GM12874 (cell line): ENCODE results near the gene IQGAP3.

ENCODE experiments used
- TF ChIP-seq, protein P1 (sequence below): IDR thresholded peaks from 2 replicates; pipeline ENCODE4 v1.5.1; 2011; ENCODE audit warnings: low read depth, mild to moderate bottlenecking, control low read depth, low read length, moderate library complexity; ENCODE audit not compliant: insufficient read depth

IQGAP3 gene

DNA sequence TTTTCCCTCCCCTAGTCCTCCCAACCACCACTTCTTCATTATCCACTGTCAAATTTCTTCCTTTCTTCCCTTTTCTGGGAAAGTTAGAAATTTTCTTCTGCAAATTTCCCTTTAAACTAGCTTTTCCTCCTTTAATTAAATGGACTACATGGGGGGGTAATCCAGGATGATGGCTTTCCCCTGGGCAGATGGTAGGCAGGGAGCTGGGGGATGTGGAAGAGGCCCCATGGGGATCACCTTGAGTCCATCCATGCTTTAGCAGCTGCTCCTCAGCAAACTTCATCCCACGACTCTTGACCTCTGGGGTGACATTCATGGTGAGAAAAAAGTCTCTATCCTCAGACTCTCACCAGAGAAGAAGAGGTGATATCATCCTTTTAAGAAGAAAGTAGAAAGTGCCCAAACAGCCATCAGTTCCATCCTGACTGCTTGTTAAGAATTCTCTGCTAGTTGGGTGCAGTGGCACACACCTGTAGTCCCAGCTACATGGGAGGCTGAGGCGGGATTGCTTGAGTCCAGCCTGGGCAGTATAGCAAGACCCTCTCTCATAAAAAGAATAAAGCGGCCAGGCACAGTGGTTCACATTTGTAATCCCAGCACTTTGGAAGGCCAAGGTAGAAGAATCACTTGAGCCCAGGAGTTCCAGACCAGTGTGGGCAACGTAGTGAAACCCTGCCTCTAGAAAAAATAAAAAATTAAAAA lies 26.5 kb upstream of the IQGAP3 start:
- TF ChIP-seq, protein P1, sequence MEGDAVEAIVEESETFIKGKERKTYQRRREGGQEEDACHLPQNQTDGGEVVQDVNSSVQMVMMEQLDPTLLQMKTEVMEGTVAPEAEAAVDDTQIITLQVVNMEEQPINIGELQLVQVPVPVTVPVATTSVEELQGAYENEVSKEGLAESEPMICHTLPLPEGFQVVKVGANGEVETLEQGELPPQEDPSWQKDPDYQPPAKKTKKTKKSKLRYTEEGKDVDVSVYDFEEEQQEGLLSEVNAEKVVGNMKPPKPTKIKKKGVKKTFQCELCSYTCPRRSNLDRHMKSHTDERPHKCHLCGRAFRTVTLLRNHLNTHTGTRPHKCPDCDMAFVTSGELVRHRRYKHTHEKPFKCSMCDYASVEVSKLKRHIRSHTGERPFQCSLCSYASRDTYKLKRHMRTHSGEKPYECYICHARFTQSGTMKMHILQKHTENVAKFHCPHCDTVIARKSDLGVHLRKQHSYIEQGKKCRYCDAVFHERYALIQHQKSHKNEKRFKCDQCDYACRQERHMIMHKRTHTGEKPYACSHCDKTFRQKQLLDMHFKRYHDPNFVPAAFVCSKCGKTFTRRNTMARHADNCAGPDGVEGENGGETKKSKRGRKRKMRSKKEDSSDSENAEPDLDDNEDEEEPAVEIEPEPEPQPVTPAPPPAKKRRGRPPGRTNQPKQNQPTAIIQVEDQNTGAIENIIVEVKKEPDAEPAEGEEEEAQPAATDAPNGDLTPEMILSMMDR, result no peak

DNA sequence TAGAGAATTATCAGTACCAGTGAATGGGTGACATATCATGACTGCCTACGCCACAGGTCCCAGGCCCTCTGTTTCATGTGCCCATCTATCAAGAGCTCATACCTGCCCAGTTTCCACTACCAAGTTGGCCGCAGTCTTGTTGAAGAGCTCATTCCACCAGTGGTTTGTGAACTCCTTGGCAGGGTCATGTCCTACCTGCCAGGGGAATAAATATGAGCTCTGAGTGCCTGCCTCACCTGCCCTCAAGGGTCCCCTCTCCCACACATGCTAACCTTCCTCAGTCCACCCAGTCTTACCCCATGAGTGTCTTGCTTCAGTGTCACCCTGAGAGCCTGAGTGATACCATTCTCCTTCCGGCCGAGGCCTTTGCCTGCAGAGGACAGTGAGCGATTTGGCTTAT lies 25.8 kb upstream of the IQGAP3 start:
- TF ChIP-seq, protein P1, result no peak

DNA sequence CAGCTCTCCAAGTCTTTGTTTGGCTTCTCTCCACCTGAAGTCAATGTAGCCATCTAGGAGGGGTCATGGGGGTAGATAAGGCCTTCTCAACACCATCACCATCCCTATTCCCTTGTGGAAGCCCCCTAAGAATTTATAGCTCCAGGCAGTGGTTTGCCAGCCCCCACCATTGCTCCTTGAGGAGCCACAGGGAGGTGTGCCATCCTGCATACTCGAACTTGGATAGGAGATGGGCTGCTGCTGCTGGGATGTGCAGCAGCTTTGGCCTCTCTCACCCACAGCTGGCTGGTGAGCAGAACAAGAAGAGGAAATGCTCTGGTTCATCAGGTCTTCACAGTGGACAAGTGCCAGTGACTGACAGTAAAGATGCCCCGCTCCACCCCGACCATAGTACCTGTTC lies 24.1 kb upstream of the IQGAP3 start:
- TF ChIP-seq, protein P1, result no peak

GRCh38 chr1:156595016-156595415 lies 22.7 kb upstream of the IQGAP3 start:
- TF ChIP-seq, protein P1, result no peak

DNA sequence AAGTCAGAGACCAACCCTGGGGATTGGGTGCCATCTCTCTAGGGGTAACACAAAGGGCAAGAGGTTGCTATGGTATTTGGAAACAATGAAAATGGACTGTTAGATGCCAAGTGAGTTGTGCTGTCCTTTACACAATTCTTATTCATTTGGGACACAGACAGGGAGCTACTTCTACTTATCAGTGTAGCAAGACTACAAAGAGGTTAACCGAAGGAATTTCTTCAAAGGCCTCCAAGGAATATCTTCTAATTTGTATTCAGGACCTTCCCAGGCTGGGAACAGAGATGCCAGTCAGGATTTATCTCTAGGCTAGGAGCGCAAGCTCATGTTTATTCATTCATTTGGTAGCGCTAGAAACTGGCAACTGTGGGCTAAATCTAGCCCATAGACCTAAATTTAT lies 21.8 kb upstream of the IQGAP3 start:
- TF ChIP-seq, protein P1, result no peak

DNA sequence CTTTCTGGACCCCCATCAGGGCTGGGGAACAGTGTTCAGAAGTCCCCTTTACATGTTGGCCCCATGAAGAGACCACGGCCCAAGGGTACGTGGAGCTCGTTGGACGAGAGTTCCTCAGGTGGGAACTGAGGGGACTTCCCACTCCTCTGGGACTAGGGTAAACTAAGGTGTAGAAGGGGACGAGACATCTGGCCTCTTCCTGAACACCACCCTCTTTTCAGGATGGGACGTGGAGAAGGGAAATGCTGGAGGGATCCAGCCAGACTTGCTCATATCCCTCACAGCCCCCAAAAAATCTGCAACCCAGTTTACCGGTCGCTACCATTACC lies 21.3 kb upstream of the IQGAP3 start:
- TF ChIP-seq, protein P1, result no peak

DNA sequence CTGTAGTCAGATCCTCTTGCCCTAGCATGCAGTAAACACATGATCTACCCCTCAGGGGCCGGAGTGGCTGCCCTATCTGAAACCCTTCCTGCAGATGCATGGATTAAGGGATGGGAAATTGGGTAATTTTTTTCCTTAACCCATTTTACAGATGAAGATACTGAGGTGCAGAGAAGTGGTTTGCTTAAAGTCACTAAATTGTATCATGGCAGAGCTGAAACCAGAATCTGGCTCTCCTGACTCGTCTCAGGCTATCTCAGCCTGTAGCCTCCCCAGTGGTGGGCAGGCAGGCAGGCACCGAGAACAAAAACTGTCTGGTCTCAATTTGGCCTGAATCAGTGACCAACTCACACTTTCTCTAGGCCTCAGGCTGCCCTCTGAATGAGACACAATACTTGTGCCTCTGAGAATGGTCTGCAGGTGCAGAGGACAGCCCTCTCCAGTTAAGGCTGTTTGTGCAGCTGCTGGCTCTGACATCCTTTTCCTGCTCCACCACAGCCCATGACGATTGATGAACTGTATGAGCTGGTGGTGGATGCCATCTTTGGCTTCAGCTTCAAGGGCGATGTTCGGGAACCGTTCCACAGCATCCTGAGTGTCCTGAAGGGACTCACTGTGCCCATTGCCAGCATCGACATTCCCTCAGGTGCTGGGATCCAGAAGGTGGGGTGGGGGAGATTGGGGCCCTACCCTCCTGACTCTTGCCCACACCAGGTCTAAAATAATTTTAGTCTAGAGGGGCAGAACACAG lies 20.7 kb upstream of the IQGAP3 start:
- TF ChIP-seq, protein P1, result no peak
